ENCODE results near the gene EDEM2.
"Not testable (repeated sequence)": the region's sequence is repeated elsewhere in the genome, so short reads cannot be mapped to it uniquely, and the experiment has no call there.

Gene EDEM2

GRCh38 chr20:35146920-35147574 lies at the start of gene EDEM2:
EDEM2 (minus strand) TSS chr20:35147336; CDS start chr20:35147258, 78 bp downstream.
- peak; percentile 83 for DNase-seq

- no peak for DNase-seq
These were observed 49.2 kb upstream of the EDEM2 start for GRCh38 chr20:35196313-35196712.

- not testable (repeated sequence) for DNase-seq
These were observed 46.1 kb upstream of the EDEM2 start for GRCh38 chr20:35193031-35193791.

GRCh38 chr20:35192118-35192872 lies 45.2 kb upstream of the EDEM2 start:
- no peak for DNase-seq

- DNase-seq = no peak
These were observed 44.4 kb upstream of the EDEM2 start for GRCh38 chr20:35191419-35192117.

- DNase-seq = no peak
These were observed 43.4 kb upstream of the EDEM2 start for GRCh38 chr20:35190556-35190955.

- not testable (repeated sequence) for DNase-seq
These were observed 42.1 kb upstream of the EDEM2 start for GRCh38 chr20:35189223-35189622.

GRCh38 chr20:35187584-35188190 lies 40.6 kb upstream of the EDEM2 start:
- no peak for DNase-seq

- DNase-seq = not testable (repeated sequence)
These were observed 39.7 kb upstream of the EDEM2 start for GRCh38 chr20:35186691-35187289.

GRCh38 chr20:35181731-35182130 lies 34.6 kb upstream of the EDEM2 start:
- no peak for DNase-seq

- no peak for DNase-seq
These were observed 33.1 kb upstream of the EDEM2 start for GRCh38 chr20:35180266-35180665.

GRCh38 chr20:35179292-35180212 lies 32.4 kb upstream of the EDEM2 start:
- DNase-seq = no peak

GRCh38 chr20:35176132-35176531 lies 29.0 kb upstream of the EDEM2 start:
- no peak for DNase-seq

GRCh38 chr20:35174458-35175216 lies 27.5 kb upstream of the EDEM2 start:
- DNase-seq = no peak

- no peak for DNase-seq
These were observed 26.5 kb upstream of the EDEM2 start for GRCh38 chr20:35173576-35174192.

- DNase-seq = no peak
These were observed 25.3 kb upstream of the EDEM2 start for GRCh38 chr20:35172434-35172806.

GRCh38 chr20:35171753-35172433 lies 24.8 kb upstream of the EDEM2 start, which contains the start of gene PROCR:
PROCR (plus strand) TSS chr20:35172072; CDS start chr20:35172155, 83 bp downstream.
- peak; percentile 59 for DNase-seq

GRCh38 chr20:35171438-35171752 lies 24.3 kb upstream of the EDEM2 start:
- no peak for DNase-seq

All from NCI-H2029 (cell line).